Measurements from ENCODE around the gene LILRA6.

- TF ChIP-seq POLR2AphosphoS5 (IDR thresholded peaks at IDR 0.05; ENCODE audit: borderline replicate concordance, low read depth, low read length) (no peak), EZH2 (IDR thresholded peaks at IDR 0.05) (no peak), FOXP2 (optimal IDR thresholded peaks at IDR 0.05; ENCODE audit: control extremely low read depth, extremely low read length, insufficient read depth) (no peak)
These were observed 55.6 kb downstream of the LILRA6 start for GRCh38 chr19:54186934-54187381.
